ENCODE measurements around the gene KCND3. TPM values are rescaled to one million over a fixed set of nuclear protein-coding genes. Genes with fewer than 3 reads are reported as not detected.

The KCND3 gene
- total RNA-seq, 1 donor from 2014 or later = 0.86 TPM

GRCh38 chr1:112026501-112026900 is 37.0 kb upstream of the KCND3 start:
- H3K27ac Mint-ChIP-seq (ENCODE audit: unreplicated experiment) = no peak overlapping the region
- no peak for TF ChIP-seq CTCF (conservative IDR thresholded peaks at IDR 0.05)
- no peak for DNase-seq (ENCODE audit: low read depth, low spot score)
- no peak overlapping the region for H3K4me3 Mint-ChIP-seq
- no peaks in the 10 kb centered on the region for H3K36me3 Mint-ChIP-seq (ENCODE audit: low read depth)
- H3K4me1 Mint-ChIP-seq = peaks cover 8% of the 10 kb centered on the region
- no peaks in the 10 kb centered on the region for H3K9me3 Mint-ChIP-seq
- H3K27me3 Mint-ChIP-seq (ENCODE audit: low read depth) = peaks cover 12% of the 10 kb centered on the region

- H3K9me3 Mint-ChIP-seq = no peaks in the 10 kb centered on the region
- peaks cover 8% of the 10 kb centered on the region for H3K4me1 Mint-ChIP-seq
- H3K36me3 Mint-ChIP-seq (ENCODE audit: low read depth) = no peaks in the 10 kb centered on the region
- H3K4me3 Mint-ChIP-seq = no peak overlapping the region
- no peak overlapping the region for H3K27ac Mint-ChIP-seq (ENCODE audit: unreplicated experiment)
- no peak for TF ChIP-seq CTCF (conservative IDR thresholded peaks at IDR 0.05)
- DNase-seq (ENCODE audit: low read depth, low spot score) = no peak
- peaks cover 14% of the 10 kb centered on the region for H3K27me3 Mint-ChIP-seq (ENCODE audit: low read depth)
Measured at GRCh38 chr1:112026016-112026415, 36.5 kb upstream of the KCND3 start.

GRCh38 chr1:112021263-112021662 is 31.8 kb upstream of the KCND3 start:
- H3K4me3 Mint-ChIP-seq = no peak overlapping the region
- H3K27ac Mint-ChIP-seq (ENCODE audit: unreplicated experiment) = no peak overlapping the region
- no peaks in the 10 kb centered on the region for H3K4me1 Mint-ChIP-seq
- H3K27me3 Mint-ChIP-seq (ENCODE audit: low read depth) = peaks cover 30% of the 10 kb centered on the region
- no peak for DNase-seq (ENCODE audit: low read depth, low spot score)
- no peaks in the 10 kb centered on the region for H3K9me3 Mint-ChIP-seq
- TF ChIP-seq CTCF (conservative IDR thresholded peaks at IDR 0.05) = no peak
- H3K36me3 Mint-ChIP-seq (ENCODE audit: low read depth) = no peaks in the 10 kb centered on the region

GRCh38 chr1:112017183-112017582 is 27.7 kb upstream of the KCND3 start:
- Mint-ChIP-seq H3K36me3 (ENCODE audit: low read depth) (no peaks in the 10 kb centered on the region), H3K27ac (ENCODE audit: unreplicated experiment) (no peak overlapping the region), H3K4me3 (no peak overlapping the region), H3K9me3 (peaks cover 4% of the 10 kb centered on the region), H3K4me1 (no peaks in the 10 kb centered on the region), H3K27me3 (ENCODE audit: low read depth) (peaks cover 41% of the 10 kb centered on the region)
- no peak for DNase-seq (ENCODE audit: low read depth, low spot score)
- TF ChIP-seq CTCF (conservative IDR thresholded peaks at IDR 0.05) = no peak

- no peaks in the 10 kb centered on the region for H3K36me3 Mint-ChIP-seq (ENCODE audit: low read depth)
- peaks cover 4% of the 10 kb centered on the region for H3K9me3 Mint-ChIP-seq
- no peak for DNase-seq (ENCODE audit: low read depth, low spot score)
- no peaks in the 10 kb centered on the region for H3K4me1 Mint-ChIP-seq
- H3K27ac Mint-ChIP-seq (ENCODE audit: unreplicated experiment) = no peak overlapping the region
- peaks cover 25% of the 10 kb centered on the region for H3K27me3 Mint-ChIP-seq (ENCODE audit: low read depth)
- TF ChIP-seq CTCF (conservative IDR thresholded peaks at IDR 0.05) = no peak
- H3K4me3 Mint-ChIP-seq = no peak overlapping the region
Measured at GRCh38 chr1:112012823-112013222, 23.4 kb upstream of the KCND3 start.

- Mint-ChIP-seq H3K4me3 (no peak overlapping the region), H3K4me1 (no peaks in the 10 kb centered on the region), H3K9me3 (peaks cover 4% of the 10 kb centered on the region), H3K27ac (ENCODE audit: unreplicated experiment) (no peak overlapping the region), H3K36me3 (ENCODE audit: low read depth) (no peaks in the 10 kb centered on the region), H3K27me3 (ENCODE audit: low read depth) (peaks cover 20% of the 10 kb centered on the region)
- no peak for DNase-seq (ENCODE audit: low read depth, low spot score)
- TF ChIP-seq CTCF (conservative IDR thresholded peaks at IDR 0.05) = no peak
Measured at GRCh38 chr1:112011202-112011601, 21.7 kb upstream of the KCND3 start.
